Common myeloid progenitor, CD34-positive (primary cell): Measurements from ENCODE around the gene PRSS27.

Experiments used
- CTCF ChIA-PET: fragments of 350-600 bp; sonication (Branson Sonifier 250); formaldehyde crosslinking; loops from one replicate; lab custom pipeline; 2021; ENCODE audit warnings: antibody characterized with exemption; lab: Charles Lee
- POLR2A ChIA-PET: fragments of 350-600 bp; sonication (Branson Sonifier 250); formaldehyde crosslinking; loops from one replicate; lab custom pipeline; 2021; ENCODE audit warnings: antibody characterized with exemption; lab: Charles Lee
- DNase-seq, 3 donors: peaks; one replicate each; pipeline versions ENCODE4 v3.0.0 to v3.0.0-alpha.2; 2013
- H3K27ac ChIP-seq, 2 experiments: 1 replicate in 1 of 2; 2 replicates in 1 of 2; pipeline ENCODE4 v1.7.0; 2013; ENCODE audit warnings: inconsistent platforms in 2 of 2, low read length in 2 of 2, mild to moderate bottlenecking in 2 of 2, low read depth in 1 of 2, moderate library complexity in 1 of 2; ENCODE audit not compliant: severe bottlenecking in 2 of 2, insufficient read depth in 1 of 2, poor library complexity in 1 of 2
- H3K27me3 ChIP-seq, 5 experiments: replicated peaks in 2 of 5; 1 replicate in 3 of 5; 2 replicates in 2 of 5; pipeline versions ENCODE4 v1.6.1 to v1.7.0; 2013; ENCODE audit warnings: low read length in 4 of 5, mild to moderate bottlenecking in 2 of 5, moderate library complexity in 2 of 5, inconsistent platforms in 1 of 5; ENCODE audit not compliant: insufficient read depth in 5 of 5, control insufficient read depth in 4 of 5
- H3K36me3 ChIP-seq, 4 experiments: 1 replicate in 2 of 4; 2 replicates in 2 of 4; pipeline versions ENCODE4 v1.6.1 to v1.7.0; 2013; ENCODE audit warnings: low read length in 3 of 4, control low read depth in 1 of 4, mild to moderate bottlenecking in 1 of 4; ENCODE audit not compliant: control insufficient read depth in 4 of 4, insufficient read depth in 4 of 4
- H3K4me1 ChIP-seq, 4 experiments: 1 replicate in 3 of 4; 2 replicates in 1 of 4; pipeline versions ENCODE4 v1.6.1 to v1.7.1; 2013; ENCODE audit warnings: low read length in 3 of 4, mild to moderate bottlenecking in 3 of 4, control low read depth in 1 of 4, inconsistent platforms in 1 of 4, moderate library complexity in 1 of 4; ENCODE audit not compliant: control insufficient read depth in 4 of 4, insufficient read depth in 4 of 4; ENCODE audit errors: control extremely low read depth in 1 of 4
- H3K4me3 ChIP-seq, 7 experiments: 1 replicate in 4 of 7; 2 replicates in 3 of 7; pipeline versions ENCODE4 v1.5.1 to v1.7.0; 2013; ENCODE audit warnings: mild to moderate bottlenecking in 7 of 7, low read length in 6 of 7, moderate library complexity in 6 of 7, inconsistent platforms in 2 of 7, low read depth in 2 of 7, control low read depth in 1 of 7; ENCODE audit not compliant: insufficient read depth in 4 of 7, control insufficient read depth in 1 of 7; ENCODE audit errors: extremely low read depth in 1 of 7
- H3K9me3 ChIP-seq, 5 experiments: 1 replicate in 4 of 5; 2 replicates in 1 of 5; pipeline versions ENCODE4 v1.6.1 to v1.7.1; 2013; ENCODE audit warnings: low read length in 4 of 5, mild to moderate bottlenecking in 2 of 5, inconsistent platforms in 1 of 5, low read depth in 1 of 5, moderate library complexity in 1 of 5; ENCODE audit not compliant: control insufficient read depth in 4 of 5, insufficient read depth in 2 of 5; ENCODE audit errors: control extremely low read depth in 1 of 5
- WGBS: methylation state at CpG from one replicate; pipeline ENCODE4 v1.1.5; 2013; ENCODE audit not compliant: insufficient coverage; 5-methylcytosine and 5-hydroxymethylcytosine counted together

The PRSS27 gene

DNA sequence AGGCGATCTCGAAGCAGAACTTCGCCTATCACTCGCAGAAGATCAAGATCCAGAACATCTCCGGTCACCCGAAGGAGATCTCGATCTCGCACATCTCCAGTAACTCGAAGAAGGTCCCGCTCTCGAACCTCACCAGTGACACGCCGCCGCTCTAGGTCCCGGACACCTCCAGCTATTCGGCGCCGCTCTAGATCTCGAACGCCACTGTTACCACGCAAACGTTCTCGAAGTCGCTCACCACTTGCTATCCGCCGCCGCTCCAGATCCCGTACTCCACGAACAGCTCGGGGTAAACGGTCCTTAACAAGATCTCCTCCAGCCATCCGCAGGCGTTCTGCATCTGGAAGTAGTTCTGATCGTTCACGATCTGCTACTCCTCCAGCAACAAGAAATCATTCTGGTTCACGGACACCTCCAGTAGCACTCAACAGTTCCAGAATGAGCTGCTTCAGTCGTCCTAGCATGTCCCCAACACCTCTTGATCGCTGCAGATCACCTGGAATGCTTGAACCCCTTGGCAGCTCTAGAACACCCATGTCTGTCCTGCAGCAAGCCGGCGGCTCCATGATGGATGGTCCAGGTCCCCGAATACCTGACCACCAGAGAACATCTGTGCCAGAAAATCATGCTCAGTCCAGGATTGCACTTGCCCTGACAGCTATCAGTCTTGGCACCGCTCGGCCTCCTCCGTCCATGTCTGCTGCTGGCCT lies 46.6 kb upstream of the PRSS27 start:
- 98% methylated on average over 44 of the region's 44 CpGs for WGBS
- no peak overlapping the region for H3K27ac ChIP-seq
- DNase-seq: no peak
- no peaks in the 10 kb centered on the region for H3K9me3 ChIP-seq
- H3K36me3 ChIP-seq: peaks cover 37 to 100% (median 89%) of the 10 kb centered on the region in 4 experiments
- ChIA-PET CTCF (interaction anchor here (0.6 to 0.7 kb wide), 2 partner anchors 8 to 20 kb away, joined by 3 to 4 read pairs; no protein-coding TSS in a partner anchor), POLR2A (no interaction called here)
- H3K27me3 ChIP-seq: no peaks in the 10 kb centered on the region
- H3K4me1 ChIP-seq: no peaks in the 10 kb centered on the region
- H3K4me3 ChIP-seq: no peak overlapping the region

DNA sequence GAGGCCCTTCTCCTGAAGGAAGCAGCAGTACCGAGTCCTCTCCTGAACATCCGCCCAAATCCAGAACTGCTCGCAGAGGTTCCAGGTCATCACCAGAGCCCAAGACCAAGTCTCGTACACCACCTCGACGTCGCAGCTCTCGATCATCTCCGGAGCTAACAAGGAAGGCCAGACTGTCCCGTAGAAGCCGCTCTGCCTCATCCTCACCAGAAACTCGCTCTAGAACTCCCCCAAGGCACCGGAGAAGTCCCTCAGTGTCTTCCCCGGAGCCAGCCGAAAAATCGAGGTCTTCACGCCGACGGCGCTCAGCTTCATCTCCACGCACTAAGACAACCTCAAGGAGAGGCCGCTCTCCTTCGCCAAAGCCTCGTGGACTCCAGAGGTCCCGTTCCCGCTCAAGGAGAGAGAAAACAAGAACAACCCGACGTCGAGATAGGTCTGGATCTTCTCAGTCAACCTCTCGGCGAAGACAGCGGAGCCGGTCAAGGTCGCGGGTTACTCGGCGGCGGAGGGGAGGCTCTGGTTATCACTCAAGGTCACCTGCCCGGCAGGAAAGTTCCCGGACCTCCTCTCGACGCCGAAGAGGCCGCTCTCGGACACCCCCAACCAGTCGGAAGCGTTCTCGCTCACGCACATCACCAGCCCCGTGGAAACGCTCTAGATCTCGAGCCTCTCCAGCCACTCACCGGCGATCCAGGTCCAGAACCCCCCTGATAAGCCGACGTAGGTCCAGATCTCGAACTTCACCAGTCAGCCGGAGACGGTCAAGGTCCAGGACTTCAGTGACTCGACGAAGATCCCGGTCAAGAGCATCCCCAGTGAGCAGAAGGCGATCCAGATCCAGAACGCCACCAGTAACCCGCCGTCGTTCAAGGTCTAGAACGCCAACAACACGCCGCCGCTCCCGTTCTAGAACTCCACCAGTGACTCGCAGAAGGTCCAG lies 45.7 kb upstream of the PRSS27 start:
- CTCF ChIA-PET: interaction anchor here (0.6 to 1.4 kb wide), 4 partner anchors 8 to 19 kb away, joined by 3 to 6 read pairs (median 4); no protein-coding TSS in a partner anchor
- no peaks in the 10 kb centered on the region for H3K27me3 ChIP-seq
- no peak overlapping the region for H3K27ac ChIP-seq
- H3K4me1 ChIP-seq: no peaks in the 10 kb centered on the region
- no peak overlapping the region for H3K4me3 ChIP-seq
- POLR2A ChIA-PET: no interaction called here
- DNase-seq: no peak
- H3K36me3 ChIP-seq: peaks cover 35 to 100% (median 89%) of the 10 kb centered on the region in 4 experiments
- WGBS: 99% methylated on average over 68 of the region's 73 CpGs
- H3K9me3 ChIP-seq: no peaks in the 10 kb centered on the region

DNA sequence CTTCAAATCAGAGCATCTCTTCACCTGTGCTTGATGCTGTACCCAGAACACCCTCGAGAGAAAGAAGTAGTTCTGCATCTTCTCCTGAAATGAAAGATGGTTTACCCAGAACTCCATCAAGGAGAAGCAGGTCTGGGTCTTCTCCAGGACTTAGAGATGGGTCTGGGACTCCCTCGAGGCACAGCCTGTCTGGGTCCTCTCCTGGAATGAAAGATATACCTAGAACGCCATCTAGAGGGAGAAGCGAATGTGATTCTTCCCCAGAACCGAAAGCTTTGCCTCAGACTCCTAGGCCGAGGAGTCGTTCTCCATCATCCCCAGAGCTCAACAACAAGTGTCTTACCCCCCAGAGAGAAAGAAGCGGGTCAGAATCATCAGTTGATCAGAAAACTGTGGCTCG lies 44.7 kb upstream of the PRSS27 start:
- peaks cover 39 to 100% (median 88%) of the 10 kb centered on the region in 4 experiments for H3K36me3 ChIP-seq
- DNase-seq: no peak
- 96% methylated on average over 5 of the region's 9 CpGs for WGBS
- no peaks in the 10 kb centered on the region for H3K4me1 ChIP-seq
- ChIA-PET CTCF (interaction anchor here (1.2 to 1.4 kb wide), 3 partner anchors 9 to 11 kb away, joined by 3 to 6 read pairs (median 4); no protein-coding TSS in a partner anchor), POLR2A (no interaction called here)
- no peaks in the 10 kb centered on the region for H3K27me3 ChIP-seq
- H3K27ac ChIP-seq: no peak overlapping the region
- H3K4me3 ChIP-seq: no peak overlapping the region
- H3K9me3 ChIP-seq: no peaks in the 10 kb centered on the region

DNA sequence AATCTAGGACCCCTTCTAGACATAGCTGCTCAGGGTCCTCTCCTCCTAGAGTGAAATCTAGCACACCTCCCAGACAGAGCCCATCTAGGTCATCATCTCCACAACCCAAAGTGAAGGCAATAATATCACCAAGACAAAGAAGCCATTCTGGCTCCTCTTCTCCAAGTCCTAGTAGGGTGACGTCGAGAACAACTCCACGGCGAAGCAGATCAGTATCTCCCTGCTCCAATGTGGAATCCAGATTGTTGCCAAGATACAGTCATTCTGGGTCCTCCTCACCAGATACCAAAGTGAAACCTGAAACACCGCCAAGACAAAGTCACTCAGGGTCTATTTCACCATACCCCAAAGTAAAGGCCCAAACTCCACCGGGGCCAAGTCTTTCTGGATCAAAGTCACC lies 43.1 kb upstream of the PRSS27 start:
- Histone ChIP-seq H3K4me1 (no peaks in the 10 kb centered on the region), H3K4me3 (no peak overlapping the region), H3K27ac (no peak overlapping the region), H3K36me3 (peaks cover 44 to 100% (median 88%) of the 10 kb centered on the region in 4 experiments), H3K9me3 (no peaks in the 10 kb centered on the region), H3K27me3 (no peaks in the 10 kb centered on the region)
- WGBS: 98% methylated on average over 6 of the region's 6 CpGs
- ChIA-PET POLR2A (no interaction called here), CTCF (interaction anchor here (1.6 kb wide), 1 partner anchor 11 kb away, joined by 5 read pairs; no protein-coding TSS in a partner anchor)
- no peak for DNase-seq

DNA sequence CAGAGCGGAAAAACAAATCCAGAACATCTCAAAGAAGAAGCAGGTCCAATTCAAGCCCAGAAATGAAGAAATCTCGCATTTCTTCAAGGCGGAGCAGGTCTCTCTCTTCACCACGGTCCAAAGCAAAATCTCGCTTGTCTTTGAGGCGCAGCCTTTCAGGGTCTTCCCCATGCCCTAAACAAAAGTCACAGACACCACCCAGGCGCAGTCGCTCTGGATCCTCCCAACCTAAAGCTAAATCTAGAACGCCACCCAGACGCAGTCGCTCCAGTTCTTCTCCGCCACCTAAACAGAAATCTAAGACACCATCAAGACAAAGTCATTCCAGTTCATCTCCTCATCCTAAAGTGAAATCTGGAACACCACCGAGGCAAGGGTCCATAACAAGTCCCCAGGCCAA lies 42.7 kb upstream of the PRSS27 start:
- POLR2A ChIA-PET: no interaction called here
- CTCF ChIA-PET: interaction anchor here (1.6 kb wide), 1 partner anchor 12 kb away, joined by 5 read pairs; no protein-coding TSS in a partner anchor
- H3K4me3 ChIP-seq: no peak overlapping the region
- no peaks in the 10 kb centered on the region for H3K9me3 ChIP-seq
- no peaks in the 10 kb centered on the region for H3K27me3 ChIP-seq
- WGBS: over 99% methylated on average over 13 of the region's 13 CpGs
- no peak overlapping the region for H3K27ac ChIP-seq
- H3K36me3 ChIP-seq: peaks cover 41 to 100% (median 88%) of the 10 kb centered on the region in 4 experiments
- H3K4me1 ChIP-seq: no peaks in the 10 kb centered on the region
- DNase-seq: no peak

DNA sequence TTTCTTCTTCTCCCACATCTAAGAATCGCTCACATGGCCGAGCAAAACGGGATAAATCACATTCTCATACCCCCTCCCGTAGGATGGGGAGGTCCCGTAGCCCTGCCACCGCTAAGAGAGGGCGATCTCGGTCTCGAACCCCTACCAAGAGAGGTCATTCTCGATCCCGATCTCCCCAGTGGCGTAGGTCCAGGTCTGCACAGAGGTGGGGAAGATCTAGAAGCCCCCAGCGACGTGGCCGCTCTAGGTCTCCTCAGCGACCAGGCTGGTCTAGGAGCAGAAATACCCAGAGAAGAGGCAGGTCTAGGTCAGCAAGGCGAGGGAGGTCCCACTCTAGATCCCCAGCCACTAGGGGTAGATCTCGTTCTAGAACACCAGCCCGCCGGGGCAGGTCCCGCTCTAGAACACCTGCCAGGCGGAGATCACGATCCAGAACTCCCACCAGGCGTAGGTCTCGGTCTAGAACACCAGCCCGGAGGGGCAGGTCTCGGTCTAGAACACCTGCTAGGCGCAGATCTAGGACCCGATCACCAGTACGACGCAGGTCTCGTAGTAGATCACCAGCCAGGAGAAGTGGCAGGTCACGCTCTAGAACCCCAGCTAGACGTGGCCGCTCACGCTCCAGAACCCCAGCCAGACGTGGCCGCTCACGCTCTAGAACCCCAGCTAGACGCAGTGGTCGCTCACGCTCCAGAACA lies 42.0 kb upstream of the PRSS27 start:
- no peaks in the 10 kb centered on the region for H3K9me3 ChIP-seq
- 96% methylated on average over 33 of the region's 42 CpGs for WGBS
- H3K36me3 ChIP-seq: peaks cover 45 to 100% (median 90%) of the 10 kb centered on the region in 4 experiments
- ChIA-PET CTCF (interaction anchor here (1.6 kb wide), 1 partner anchor 12 kb away, joined by 5 read pairs; no protein-coding TSS in a partner anchor), POLR2A (no interaction called here)
- no peaks in the 10 kb centered on the region for H3K27me3 ChIP-seq
- H3K4me3 ChIP-seq: no peak overlapping the region
- no peaks in the 10 kb centered on the region for H3K4me1 ChIP-seq
- no peak overlapping the region for H3K27ac ChIP-seq
- no peak for DNase-seq
